GM12891 (cell line): ENCODE measurements around the gene FOS.

Source experiments
- PAX5 ChIP-seq: IDR thresholded peaks from 2 replicates; pipeline ENCODE4 v1.6.1; 2011; ENCODE audit warnings: low read length, moderate library complexity, mild to moderate bottlenecking; ENCODE audit not compliant: insufficient read depth, severe bottlenecking
- POLR2A ChIP-seq: IDR thresholded peaks from 2 replicates; pipeline ENCODE4 v1.6.1; 2011; ENCODE audit warnings: low read depth, low read length, control low read depth
- POLR2AphosphoS5 ChIP-seq: IDR thresholded peaks from 2 replicates; pipeline ENCODE4 v1.6.1; 2011; ENCODE audit warnings: low read depth, low read length, control low read depth
- POU2F2 ChIP-seq: IDR thresholded peaks from 2 replicates; pipeline ENCODE4 v1.6.1; 2011; ENCODE audit warnings: low read depth, mild to moderate bottlenecking, control low read depth, low read length, moderate library complexity
- TAF1 ChIP-seq: IDR thresholded peaks from 2 replicates; pipeline ENCODE4 v1.6.1; 2011; ENCODE audit warnings: low read depth, low read length, control low read depth

- TF ChIP-seq POLR2A (no peak), POLR2AphosphoS5 (no peak), POU2F2 (no peak), PAX5 (no peak), TAF1 (no peak)
Measured at GRCh38 chr14:75297411-75298040, 18.9 kb downstream of the FOS start.
